NCI-H2227 treated with DMSO at 0.1 percent for 48 hours (cell line): Measurements from ENCODE around the gene ZBTB12.
"Not testable (repeated sequence)": the region's sequence is repeated elsewhere in the genome, so short reads cannot be mapped to it uniquely, and the experiment has no call there.

ENCODE experiments used
- DNase-seq: peaks from one replicate; lab custom pipeline; 2025; lab: John Stamatoyannopoulos, UW

The ZBTB12 gene

GRCh38 chr6:31922942-31923341 is 21.1 kb upstream of the ZBTB12 start:
- no peak for DNase-seq

- DNase-seq: no peak
These were observed 18.9 kb upstream of the ZBTB12 start for GRCh38 chr6:31920811-31921210.

GRCh38 chr6:31919624-31920303 is 17.9 kb upstream of the ZBTB12 start:
- no peak for DNase-seq

- DNase-seq: no peak
These were observed 16.3 kb upstream of the ZBTB12 start for GRCh38 chr6:31918069-31918720.

- DNase-seq: no peak
These were observed 13.9 kb upstream of the ZBTB12 start for GRCh38 chr6:31915756-31916155.

- no peak for DNase-seq
These were observed 13.5 kb upstream of the ZBTB12 start for GRCh38 chr6:31915351-31915750.

GRCh38 chr6:31911826-31912585 is 10.1 kb upstream of the ZBTB12 start:
- no peak for DNase-seq

GRCh38 chr6:31909298-31909697 is 7.4 kb upstream of the ZBTB12 start:
- DNase-seq: not testable (repeated sequence)

GRCh38 chr6:31908791-31909190 is 6.9 kb upstream of the ZBTB12 start:
- DNase-seq: no peak

GRCh38 chr6:31908255-31908654 is 6.4 kb upstream of the ZBTB12 start:
- DNase-seq: not testable (repeated sequence)

GRCh38 chr6:31907158-31907813 is 5.4 kb upstream of the ZBTB12 start:
- DNase-seq: peak; percentile 24

- not testable (repeated sequence) for DNase-seq
These were observed 4.8 kb upstream of the ZBTB12 start for GRCh38 chr6:31906727-31907126.

- DNase-seq: no peak
These were observed 4.2 kb upstream of the ZBTB12 start for GRCh38 chr6:31906122-31906521.

GRCh38 chr6:31905041-31905440 is 3.2 kb upstream of the ZBTB12 start:
- DNase-seq: no peak

- no peak for DNase-seq
These were observed 2.1 kb upstream of the ZBTB12 start for GRCh38 chr6:31903957-31904356.

GRCh38 chr6:31901415-31901952 is 402 bp downstream of the ZBTB12 start:
- DNase-seq: peak; percentile 29

- DNase-seq: no peak
These were observed 920 bp downstream of the ZBTB12 start for GRCh38 chr6:31900917-31901414.

- DNase-seq: no peak
These were observed 1.8 kb downstream of the ZBTB12 start for GRCh38 chr6:31899882-31900722.

GRCh38 chr6:31899215-31899614 is 2.7 kb downstream of the ZBTB12 start:
- no peak for DNase-seq

- peak; percentile 53 for DNase-seq
These were observed 3.4 kb downstream of the ZBTB12 start for GRCh38 chr6:31898383-31899011.
